ENCODE results near the gene GNPAT.
A peak's percentile ranks its signal among the peaks of the same experiment; 100 is the strongest.

Gene GNPAT

DNA sequence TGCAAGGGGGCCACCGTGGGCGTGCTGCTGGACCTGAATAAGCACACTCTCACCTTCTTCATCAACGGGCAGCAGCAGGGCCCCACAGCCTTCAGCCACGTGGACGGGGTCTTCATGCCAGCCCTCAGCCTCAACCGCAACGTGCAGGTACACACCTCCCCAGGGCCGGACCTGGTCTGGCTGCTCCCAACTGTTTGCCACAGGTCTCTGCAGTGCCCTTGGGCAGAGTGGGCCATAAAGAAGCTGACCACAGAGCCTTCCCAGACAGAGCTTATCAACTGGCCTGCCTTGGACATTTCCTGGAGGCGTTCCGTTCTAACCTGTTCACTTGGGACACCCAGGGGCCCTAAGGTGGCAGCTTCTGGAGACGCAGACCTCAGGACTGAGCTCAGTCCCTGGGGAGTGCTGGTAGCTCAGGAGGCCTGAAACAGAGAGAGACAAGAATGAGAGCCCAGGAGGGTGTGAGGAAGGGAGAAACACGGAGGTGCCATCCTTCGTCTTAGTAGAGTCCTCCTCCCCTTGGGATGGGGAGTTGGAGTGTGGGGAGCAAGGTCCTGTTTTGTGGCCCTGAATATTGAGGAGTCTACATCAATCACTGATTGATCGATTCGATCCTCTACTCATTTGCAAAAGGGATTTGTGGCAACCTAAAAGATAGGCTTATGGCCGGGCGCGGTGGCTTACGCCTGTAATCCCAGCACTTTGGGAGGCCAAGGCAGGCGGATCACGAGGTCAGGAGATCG lies 27.0 kb upstream of the GNPAT start:
- no peak for DNase-seq (ENCODE audit: low read depth in 3 of 3, low spot score in 1 of 3)

DNA sequence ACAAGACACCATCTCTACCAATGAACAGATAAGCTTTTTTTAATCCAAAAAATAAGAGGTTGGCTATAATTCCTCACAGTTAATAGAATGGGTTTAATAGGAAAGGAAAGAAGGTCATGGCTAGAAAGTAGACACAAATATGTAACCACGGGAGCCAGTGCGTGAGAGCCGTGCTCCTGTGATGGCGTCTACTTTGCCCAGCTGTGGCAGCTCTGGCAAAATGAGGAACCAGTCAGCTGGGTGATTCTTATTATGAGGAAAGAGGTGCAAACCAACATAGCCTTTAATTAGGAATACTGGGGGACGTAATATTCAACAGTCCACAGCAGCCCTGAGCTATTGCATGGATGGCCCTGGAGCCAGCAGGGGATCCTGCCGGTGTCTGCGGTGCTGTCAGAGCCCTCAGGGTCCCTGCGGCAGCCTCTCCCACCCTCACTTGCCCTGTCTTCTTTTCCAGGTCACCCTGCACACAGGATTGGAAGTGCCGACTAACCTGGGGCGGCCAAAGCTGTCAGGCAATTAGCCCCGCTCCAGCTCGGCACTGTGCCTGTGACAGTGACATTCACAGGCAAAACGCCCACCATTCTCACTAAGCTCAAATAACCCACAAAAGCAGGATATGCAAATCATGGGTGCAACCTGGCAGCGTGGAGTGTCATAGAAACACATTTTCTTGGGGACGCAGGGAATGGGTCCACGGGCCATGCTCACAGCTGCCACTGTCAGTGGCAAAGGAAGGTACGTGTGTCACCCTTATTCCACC lies 25.9 kb upstream of the GNPAT start:
- no peak for DNase-seq (ENCODE audit: low read depth in 3 of 3, low spot score in 1 of 3)

DNA sequence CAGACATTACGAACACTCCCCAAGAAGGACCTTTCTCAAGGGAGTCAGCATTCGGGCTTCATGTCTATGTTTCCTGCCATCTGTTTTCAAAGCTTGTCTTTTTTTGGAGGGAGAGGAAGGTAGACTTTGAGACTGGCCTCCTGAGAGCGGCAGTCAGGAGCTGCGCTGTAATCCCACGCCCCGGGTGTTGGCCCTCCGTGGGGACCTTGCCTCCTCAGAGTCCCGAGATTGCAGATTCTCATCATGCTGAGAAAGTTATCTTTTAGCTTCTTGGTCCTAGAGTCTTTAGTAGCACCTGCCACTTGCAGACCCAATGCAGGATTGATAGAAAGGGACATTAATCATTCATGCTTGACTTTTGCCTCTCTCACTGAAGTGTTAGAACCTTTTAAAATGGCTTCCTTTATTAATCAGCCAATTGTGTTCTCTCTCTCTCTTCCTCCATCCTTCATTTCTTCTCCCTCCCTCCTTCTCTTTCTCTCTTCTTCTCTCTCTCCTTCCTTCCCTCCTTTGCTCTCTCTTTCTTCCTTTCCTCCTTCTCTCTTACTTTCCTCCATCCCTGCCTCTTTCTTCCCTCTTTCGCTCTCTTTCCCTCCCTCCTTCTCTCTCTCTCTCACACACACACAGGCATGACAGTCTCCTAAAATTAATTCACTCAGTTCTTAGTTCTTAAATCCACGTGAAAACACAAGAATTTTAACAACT lies 25.2 kb upstream of the GNPAT start:
- no peak for DNase-seq (ENCODE audit: low read depth in 3 of 3, low spot score in 1 of 3)

DNA sequence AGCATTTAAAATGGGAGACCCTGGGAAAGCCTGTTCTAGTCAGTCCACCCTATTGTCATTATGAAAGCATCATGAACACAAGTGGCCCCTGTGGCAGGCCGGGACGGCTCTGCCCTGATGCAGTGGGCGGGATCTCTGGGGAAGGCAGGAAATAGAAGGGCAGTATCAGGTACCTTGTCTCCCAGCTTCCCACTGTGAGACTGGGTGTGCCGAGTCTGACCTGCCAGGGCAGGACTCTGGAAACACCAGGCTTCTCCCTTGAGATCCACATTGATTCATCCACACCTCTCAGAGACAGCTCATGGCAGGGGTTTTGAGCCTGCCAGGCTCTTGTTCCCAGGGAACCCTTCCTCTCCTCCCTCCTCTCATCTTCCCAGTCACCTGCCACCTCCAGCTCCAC lies 24.5 kb upstream of the GNPAT start:
- DNase-seq (ENCODE audit: low read depth in 3 of 3, low spot score in 1 of 3): no peak

DNA sequence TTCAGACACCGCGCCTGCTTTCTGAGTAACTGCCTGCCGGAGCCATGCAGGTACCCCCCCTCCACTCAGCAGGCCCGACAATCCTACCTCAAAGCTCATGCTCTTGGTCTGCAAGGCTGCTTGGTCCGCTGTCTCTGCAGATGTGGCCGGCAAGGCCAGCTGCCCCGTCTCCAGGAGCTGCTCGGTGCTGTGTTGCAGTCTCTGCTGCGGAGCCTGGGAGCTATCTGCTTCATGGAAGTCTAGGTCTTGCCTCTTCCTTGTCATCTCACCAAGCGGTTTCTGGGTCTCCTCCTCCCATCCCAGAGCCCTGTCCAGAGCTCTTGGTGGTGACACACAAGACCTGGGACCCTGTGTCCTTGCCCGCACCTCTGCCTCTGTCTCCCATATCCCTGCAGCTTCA lies 24.0 kb upstream of the GNPAT start:
- DNase-seq (ENCODE audit: low read depth in 3 of 3, low spot score in 1 of 3): no peak

DNA sequence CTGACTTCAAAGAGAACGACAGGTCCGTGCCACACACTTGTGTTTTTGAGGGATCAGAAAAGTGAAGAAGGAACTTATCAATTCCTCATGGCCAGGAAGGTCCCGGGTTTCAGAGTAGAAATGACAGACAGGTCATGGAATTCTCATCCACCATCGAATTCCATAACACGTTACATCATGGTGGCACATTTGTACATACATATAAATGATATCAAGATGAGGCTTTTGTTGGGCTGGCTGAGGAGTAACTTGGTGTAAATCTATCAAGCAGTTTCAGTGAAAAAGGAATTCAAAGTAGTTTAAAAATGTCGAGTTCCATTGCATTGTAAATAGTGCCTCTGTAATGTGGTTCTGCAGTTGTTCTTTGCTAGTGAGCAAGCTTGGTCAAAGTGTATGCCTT lies 22.9 kb upstream of the GNPAT start:
- DNase-seq (ENCODE audit: low read depth in 3 of 3, low spot score in 1 of 3): no peak

DNA sequence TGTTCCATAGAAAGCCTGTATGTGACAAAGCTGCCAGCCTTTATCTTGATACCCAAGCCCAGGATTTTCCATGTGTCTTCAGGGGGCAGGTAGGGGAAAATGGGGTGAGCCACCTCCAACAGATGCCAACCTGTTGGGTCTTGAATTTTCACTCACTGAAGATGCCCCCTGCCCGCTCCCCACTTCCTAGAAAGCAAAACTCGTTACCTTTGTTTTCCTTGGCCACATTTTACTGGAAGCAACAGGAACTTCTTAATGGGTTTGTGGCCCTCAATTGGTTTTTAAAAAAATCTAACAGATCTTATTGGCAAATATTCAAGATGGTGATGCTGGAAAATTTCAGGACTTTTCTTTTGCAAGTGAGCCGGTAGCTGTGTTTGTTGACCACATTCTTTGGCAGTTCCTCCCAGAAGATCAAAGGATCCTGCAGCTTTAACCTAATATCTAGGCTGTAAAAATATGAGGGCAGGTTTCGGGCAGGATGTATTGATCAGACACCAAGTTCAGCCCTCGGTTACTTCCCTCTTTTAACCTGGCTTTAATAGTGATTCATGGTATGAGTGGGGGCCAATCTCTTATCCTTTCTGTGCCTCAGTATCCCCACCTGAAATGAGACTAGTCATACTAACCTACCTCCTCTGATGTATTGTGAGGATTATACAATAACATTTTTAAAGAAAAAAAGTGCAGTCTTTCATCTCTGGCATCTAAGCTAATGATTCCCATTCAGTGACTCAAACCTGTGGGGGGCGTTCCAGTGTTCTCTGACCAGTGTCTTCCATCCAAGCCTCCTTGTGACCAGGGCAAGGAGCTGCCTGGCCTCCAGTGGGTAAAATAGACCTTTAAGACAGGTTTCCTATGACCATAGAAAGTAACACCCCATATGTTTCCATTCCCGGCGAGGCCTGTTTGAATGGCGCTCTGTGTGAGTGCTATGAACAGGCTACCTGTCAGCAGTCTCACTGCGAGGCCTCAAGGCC lies 21.3 kb upstream of the GNPAT start:
- DNase-seq (ENCODE audit: low read depth in 3 of 3, low spot score in 1 of 3): no peak

DNA sequence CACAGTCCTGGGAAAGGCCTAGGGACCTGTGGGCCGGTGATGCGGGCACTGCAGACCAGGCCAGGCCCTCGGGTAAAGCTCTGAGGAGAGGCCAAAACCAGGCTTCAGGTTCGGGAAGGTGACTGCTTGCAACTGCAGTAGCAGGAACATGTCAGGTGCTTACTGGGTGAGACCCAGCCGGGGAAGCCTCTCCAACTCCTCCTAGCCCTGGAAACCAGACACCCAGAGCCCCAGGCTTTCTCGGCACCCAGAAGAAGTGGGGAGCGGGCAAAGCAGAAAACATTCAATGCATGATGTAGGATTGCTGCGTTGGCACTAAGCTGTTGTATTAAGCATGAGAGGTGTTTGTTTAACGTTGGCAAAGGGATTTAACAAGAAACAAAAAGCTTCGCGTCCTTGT lies 20.2 kb upstream of the GNPAT start:
- DNase-seq (ENCODE audit: low read depth in 3 of 3, low spot score in 1 of 3): no peak

DNA sequence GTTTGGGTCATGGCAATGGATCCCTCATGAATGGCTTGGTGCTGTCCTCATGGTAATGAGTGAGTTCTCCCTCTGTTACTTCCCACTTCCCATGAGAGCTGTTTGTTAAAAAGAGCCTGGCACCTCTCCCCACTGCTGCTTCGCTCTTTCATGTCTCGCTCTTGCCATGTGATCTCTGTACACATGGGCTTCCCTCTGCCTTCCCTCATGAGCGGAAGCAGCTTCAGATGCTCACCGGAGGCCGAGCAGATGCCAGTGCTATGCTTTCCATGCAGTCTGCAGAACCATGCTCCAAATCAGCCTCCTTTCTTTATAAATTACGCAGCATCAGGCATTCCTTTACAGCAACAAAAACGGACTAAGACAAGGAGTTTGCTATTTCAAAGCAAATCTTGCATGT lies 14.9 kb upstream of the GNPAT start:
- no peak for DNase-seq (ENCODE audit: low read depth in 3 of 3, low spot score in 1 of 3)

DNA sequence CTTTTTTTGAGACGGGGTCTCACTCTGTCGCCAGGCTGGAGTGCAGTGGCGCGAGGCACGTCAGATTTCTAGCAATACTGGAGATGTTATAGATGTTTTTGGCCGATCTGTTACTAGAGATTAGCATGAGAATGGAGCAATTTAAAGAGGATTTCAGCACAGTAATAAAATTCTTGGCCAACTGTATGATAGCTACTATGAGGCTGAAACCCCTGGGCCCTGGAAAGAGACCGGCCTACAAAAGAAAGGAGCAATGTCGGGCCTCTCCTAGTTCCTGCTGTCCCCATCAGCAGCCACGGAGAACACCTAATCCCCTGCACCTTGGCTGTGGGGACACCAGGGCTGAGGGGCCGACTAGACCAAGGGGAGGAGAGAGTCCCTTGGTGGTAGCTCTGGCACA lies 9.5 kb upstream of the GNPAT start:
- DNase-seq (ENCODE audit: low read depth in 3 of 3, low spot score in 1 of 3): no peak

DNA sequence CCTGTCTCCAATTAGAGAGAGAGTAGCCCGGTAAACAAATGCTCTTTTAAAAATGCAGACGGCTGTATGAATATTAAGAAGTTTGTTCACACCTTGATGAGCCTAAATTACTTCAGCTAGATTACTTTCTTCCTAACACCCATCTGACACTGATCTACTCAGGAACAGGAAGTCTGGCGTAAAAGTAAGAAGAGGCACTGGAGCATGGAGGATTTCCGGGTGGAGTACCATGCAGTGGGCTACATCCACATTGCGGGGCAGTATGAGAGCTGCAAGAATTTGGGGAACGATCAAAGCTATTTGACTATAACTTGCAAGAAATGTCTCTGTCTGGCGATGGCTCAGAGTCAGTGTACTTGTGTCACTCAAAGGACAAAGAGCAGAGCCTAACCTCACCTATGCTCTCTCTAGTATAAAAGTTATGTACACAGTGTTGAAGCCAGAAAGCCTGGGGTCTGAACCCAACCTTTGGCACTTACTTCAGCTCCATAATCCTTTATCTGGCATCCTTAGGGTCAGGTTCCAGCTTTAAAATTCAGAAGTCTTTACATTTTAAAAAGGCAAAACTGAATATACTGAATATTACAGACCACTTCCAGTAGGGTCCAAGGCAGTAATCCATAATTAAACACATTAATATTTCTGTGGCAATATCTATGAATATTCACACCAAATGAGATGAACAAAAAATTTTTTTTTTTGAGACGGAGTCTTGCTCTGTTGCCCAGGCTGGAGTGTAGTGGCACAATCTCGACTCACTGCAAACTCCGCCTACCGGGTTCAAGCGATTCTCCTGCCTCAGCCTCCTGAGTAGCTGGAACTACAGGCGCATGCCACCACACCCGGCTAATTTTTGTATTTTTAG lies 7.9 kb upstream of the GNPAT start:
- DNase-seq (ENCODE audit: low read depth in 3 of 3, low spot score in 1 of 3): no peak

DNA sequence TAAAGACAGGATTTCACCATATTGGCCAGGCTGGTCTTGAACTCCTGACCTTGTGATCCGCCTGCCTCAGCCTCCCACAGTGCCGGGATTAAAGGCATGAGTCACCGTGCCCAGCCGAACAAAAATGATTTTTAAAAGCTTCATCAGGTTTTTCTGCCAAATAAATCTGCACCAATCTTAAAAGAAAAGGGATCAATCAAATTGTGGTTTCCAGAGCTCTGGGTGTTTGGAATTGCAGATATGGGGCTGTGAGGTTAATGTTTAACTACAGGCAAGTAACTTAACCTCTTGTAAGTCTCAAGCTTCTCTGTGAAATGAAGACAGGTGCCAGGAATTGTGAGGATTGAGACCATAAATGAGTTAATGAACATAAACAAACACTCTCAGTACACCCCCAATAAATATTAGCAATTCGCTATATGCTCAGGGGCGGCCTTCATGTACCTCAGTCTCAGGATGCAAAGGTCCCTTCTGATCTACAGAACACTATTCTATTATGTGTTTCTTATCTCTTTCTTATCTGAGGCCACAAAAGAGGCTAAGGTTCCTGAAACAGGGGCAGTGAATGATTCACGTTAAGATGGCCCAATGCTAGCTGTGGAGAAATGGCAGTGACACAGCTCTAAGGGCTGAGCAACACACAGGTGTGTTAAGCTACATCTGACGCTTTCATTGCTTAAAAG lies 7.1 kb upstream of the GNPAT start:
- DNase-seq (ENCODE audit: low read depth in 3 of 3, low spot score in 1 of 3): no peak

DNA sequence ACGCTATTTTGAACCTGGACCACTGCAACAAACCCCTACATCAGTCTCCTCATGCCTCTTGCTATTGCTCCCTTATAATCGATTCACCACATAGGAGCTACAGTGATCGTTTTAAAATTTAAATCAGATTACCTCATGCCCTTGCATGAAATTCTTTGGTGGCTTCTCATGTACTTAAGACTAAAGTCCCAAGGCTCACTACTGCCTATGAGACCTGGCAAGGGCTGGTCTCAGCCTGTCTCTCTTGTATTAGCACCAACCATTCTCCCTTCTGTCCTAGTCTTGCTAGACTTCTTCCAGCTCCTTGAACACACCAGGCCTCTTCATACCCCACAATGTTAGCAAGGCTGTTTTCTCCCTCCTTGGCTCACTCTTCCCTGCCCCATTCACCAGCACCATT lies 6.5 kb upstream of the GNPAT start:
- DNase-seq (ENCODE audit: low read depth in 3 of 3, low spot score in 1 of 3): no peak

DNA sequence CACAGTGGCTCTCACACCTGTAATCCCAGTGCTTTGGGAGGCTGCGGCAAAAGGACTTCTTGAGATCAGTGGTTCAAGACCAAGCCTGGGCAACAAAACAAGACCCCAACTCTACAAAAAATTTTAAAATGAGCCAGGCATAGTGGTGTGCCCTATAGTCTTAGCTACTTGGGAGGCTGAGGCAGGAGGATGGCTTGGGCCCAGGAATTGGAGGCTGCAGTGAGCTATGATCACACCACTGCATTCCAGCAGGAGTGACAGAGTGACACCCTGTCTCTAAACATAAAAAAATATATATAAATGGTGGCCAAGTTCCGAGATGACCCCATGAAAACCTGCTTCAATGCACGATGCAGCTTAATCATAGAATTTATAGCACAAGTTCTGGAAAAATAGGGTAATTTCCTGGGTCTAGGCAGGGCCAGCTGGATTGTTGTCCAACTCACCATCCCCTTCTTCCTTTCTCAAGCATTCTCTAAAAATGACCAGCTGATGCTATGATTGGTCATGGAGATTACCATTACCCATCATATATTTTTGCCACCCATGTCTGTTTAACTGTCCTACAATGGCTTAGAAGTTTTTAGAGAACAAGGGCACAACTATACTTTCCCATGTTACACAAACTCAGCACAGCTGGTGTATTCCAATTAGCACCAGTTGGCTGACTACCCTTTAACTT lies 5.3 kb upstream of the GNPAT start:
- DNase-seq (ENCODE audit: low read depth in 3 of 3, low spot score in 1 of 3): no peak

DNA sequence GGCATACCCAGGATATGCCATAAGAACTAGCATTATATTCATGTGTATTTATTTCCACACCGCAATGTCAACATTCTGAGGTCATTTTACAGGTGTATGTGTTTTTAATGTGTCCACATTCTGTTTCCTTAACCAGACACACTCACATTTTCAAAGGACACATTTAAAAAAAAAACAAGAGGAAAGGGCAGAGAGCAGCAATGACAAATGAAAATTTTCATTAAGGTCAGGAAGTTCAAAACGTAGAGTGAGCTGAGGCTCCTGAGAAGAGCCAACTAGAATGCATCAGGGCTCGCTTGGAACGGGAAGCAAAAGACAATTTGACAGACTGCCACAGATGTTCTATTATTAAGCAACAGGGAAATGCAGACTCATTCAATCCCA lies 4.8 kb upstream of the GNPAT start:
- no peak for DNase-seq (ENCODE audit: low read depth in 3 of 3, low spot score in 1 of 3)

DNA sequence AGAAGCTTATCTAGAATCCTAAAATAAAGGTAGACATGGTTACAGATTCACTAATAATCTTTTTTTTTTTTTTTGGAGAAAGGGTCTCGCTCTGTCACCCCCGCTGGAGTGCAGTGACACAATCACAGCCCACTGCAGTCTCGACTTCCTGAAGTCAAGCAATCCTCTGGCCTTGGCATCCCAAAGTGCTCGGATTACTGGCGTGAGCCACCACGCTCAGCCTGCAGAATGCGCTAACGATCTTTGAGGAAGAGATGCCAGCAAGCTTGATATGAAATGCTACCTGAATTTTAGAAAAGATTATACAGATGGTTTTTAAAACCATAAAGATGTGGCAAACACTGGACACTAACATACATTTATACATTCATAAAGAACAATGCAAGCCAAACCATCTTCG lies 4.1 kb upstream of the GNPAT start:
- no peak for DNase-seq (ENCODE audit: low read depth in 3 of 3, low spot score in 1 of 3)

DNA sequence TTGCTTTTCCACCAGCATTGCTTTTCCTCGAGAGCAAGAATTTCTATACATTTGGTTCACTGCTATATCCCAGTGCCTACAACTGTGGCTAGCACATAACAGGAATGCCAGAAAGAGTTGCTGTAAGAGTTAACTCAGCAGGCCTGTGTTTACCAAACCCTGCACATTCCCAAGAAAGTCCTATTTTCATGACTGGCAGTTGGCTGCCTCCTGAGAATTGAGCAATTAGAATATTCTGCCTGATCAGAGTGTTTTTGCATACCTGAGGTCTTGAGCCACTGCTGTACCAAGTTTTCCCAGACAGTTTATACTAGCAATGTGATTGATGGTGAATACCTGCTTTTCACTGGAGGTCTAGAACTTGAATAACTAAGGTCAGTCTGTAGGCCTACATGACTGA lies 2.7 kb upstream of the GNPAT start:
- DNase-seq (ENCODE audit: low read depth in 3 of 3, low spot score in 1 of 3): no peak

DNA sequence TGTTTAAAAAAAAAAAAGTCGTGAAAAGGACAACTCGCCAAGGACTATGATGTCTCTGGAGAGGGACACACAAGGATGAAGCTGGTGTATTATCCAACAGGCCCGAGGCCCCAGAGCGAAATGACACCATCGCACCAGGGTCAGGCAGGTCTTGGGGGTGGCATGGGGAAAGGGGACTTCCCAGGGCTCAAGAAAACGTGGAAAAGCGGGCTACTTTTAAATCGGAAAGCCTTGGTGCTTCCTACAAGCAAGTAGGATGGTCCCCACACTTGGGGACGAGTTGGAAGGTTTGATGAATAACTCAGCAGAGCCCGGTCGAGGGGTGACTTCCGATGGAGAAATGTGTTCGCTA lies 505 bp upstream of the GNPAT start:
- DNase-seq (ENCODE audit: low read depth in 3 of 3, low spot score in 1 of 3): peak in 1 of 3 donors; percentile 4

DNA sequence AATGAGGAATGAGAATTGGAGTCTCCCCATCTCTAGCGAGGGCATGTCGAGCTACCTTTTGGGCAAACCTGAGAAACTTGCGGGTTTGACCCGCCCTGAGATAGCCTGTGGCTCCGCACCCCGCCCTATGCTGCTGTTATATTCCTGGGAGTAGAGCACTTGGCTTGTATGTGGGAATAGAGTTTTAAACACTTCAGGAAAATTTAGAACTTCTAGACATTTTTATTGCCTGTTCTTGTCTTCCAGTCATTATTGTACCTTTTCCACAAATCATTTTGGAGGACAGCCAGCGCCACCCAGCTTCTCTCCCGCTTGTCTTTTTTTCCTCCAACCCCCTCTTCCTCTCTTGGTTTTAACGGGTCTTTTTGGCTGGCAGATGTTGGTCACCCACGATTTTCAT lies 738 bp downstream of the GNPAT start:
- no peak for DNase-seq (ENCODE audit: low read depth in 3 of 3, low spot score in 1 of 3)

Measured in stimulated activated CD4-positive, alpha-beta T cell treated with anti-CD3 and anti-CD28 coated beads, TNF-alpha, amount 100 ng/mL, for 1 hour (primary cell).